Upper lobe of right lung (tissue), 1 donor: Measurements from ENCODE around the gene TLN1. TPM values are rescaled to one million over a fixed set of nuclear protein-coding genes. Genes with fewer than 3 reads are reported as not detected.

Experiments
- ATAC-seq: fragments of 200-7000 bp; cut with Tn5 transposase; one replicate; pipeline ENCODE4 v1.9.1; 2020; ENCODE audit warnings: mild to moderate bottlenecking, moderate library complexity
- DNase-seq: peaks from one replicate; pipeline ENCODE4 v3.0.0-alpha.2; 2020
- H3K27ac ChIP-seq: fragments of 200-600 bp; one replicate; pipeline ENCODE4 v1.8.0; 2022
- H3K27me3 ChIP-seq: fragments of 200-600 bp; one replicate; pipeline ENCODE4 v1.8.0; 2022; ENCODE audit warnings: mild to moderate bottlenecking
- H3K36me3 ChIP-seq: fragments of 200-600 bp; one replicate; pipeline ENCODE4 v1.8.0; 2022
- H3K4me1 ChIP-seq: fragments of 200-600 bp; one replicate; pipeline ENCODE4 v1.8.0; 2022
- H3K4me3 ChIP-seq: fragments of 200-600 bp; one replicate; pipeline ENCODE4 v1.8.0; 2022; ENCODE audit warnings: mild to moderate bottlenecking
- H3K9me3 ChIP-seq: fragments of 200-600 bp; one replicate; pipeline ENCODE4 v1.8.0; 2022
- CTCF ChIP-seq: fragments of 200-600 bp; IDR thresholded peaks from one replicate; pipeline ENCODE4 v1.8.0; 2022; ENCODE audit warnings: antibody characterized with exemption
- intact Hi-C: fragments of 100-400 bp; cut with DNase I; formaldehyde crosslinking; loops from one replicate; pipeline ENCODE4 v1.11.0; 2022
- total RNA-seq: library from RNA; stranded (reverse); fragmentation: NEBNext Ultra II Directional; extraction: Animal tissue kit (Norgen Biotek cat#: 25700); gene quantifications from one replicate; pipeline ENCODE4 v1.2.1, GENCODE V29; 2021
- donor health status: DM: no; HTN: yes; CAD: no; lungs with severe emphysema.

The TLN1 gene
- total RNA-seq, 1 donor from 2014 or later = 439 TPM

- ATAC-seq = no peak
- intact Hi-C loops = no loop called here
- no peaks in the 10 kb centered on the region for H3K36me3 ChIP-seq
Measured at GRCh38 chr9:35766997-35767396, 35.0 kb upstream of the TLN1 start.

GRCh38 chr9:35763803-35764202 is 31.8 kb upstream of the TLN1 start:
- intact Hi-C loops = no loop called here
- peaks cover 3% of the 10 kb centered on the region for H3K4me1 ChIP-seq
- no peak overlapping the region for H3K27ac ChIP-seq
- no peak overlapping the region for H3K4me3 ChIP-seq
- H3K27me3 ChIP-seq = no peaks in the 10 kb centered on the region
- H3K9me3 ChIP-seq = no peaks in the 10 kb centered on the region
- H3K36me3 ChIP-seq = no peaks in the 10 kb centered on the region
- no peak for DNase-seq
- TF ChIP-seq CTCF = no peak
- ATAC-seq = no peak

More at GRCh38 chr9:35766997-35767396, 35.0 kb upstream of the TLN1 start:
- no peak overlapping the region for H3K27ac ChIP-seq
- no peak for DNase-seq
- no peaks in the 10 kb centered on the region for H3K9me3 ChIP-seq
- no peak for TF ChIP-seq CTCF
- no peaks in the 10 kb centered on the region for H3K27me3 ChIP-seq
- H3K4me1 ChIP-seq = peaks cover 16% of the 10 kb centered on the region
- H3K4me3 ChIP-seq = no peak overlapping the region

GRCh38 chr9:35763181-35763580 is 31.2 kb upstream of the TLN1 start:
- Histone ChIP-seq H3K27me3 (no peaks in the 10 kb centered on the region), H3K4me3 (no peak overlapping the region), H3K36me3 (no peaks in the 10 kb centered on the region), H3K4me1 (peaks cover 9% of the 10 kb centered on the region), H3K27ac (no peak overlapping the region), H3K9me3 (no peaks in the 10 kb centered on the region)
- no peak for TF ChIP-seq CTCF
- no peak for DNase-seq
- intact Hi-C loops = no loop called here
- ATAC-seq = no peak

GRCh38 chr9:35760651-35761050 is 28.7 kb upstream of the TLN1 start:
- no peak for ATAC-seq

GRCh38 chr9:35759795-35760194 is 27.8 kb upstream of the TLN1 start:
- H3K27me3 ChIP-seq = no peaks in the 10 kb centered on the region
- no peak overlapping the region for H3K4me3 ChIP-seq
- H3K27ac ChIP-seq = no peak overlapping the region
- intact Hi-C loops = no loop called here
- no peak for TF ChIP-seq CTCF
- no peak for DNase-seq
- H3K36me3 ChIP-seq = no peaks in the 10 kb centered on the region
- ATAC-seq = no peak
- H3K9me3 ChIP-seq = no peaks in the 10 kb centered on the region
- H3K4me1 ChIP-seq = peaks cover 27% of the 10 kb centered on the region

More at GRCh38 chr9:35760651-35761050, 28.7 kb upstream of the TLN1 start:
- H3K36me3 ChIP-seq = no peaks in the 10 kb centered on the region
- H3K27me3 ChIP-seq = no peaks in the 10 kb centered on the region
- no peak overlapping the region for H3K4me3 ChIP-seq
- intact Hi-C loops = no loop called here
- H3K27ac ChIP-seq = no peak overlapping the region
- no peaks in the 10 kb centered on the region for H3K9me3 ChIP-seq
- H3K4me1 ChIP-seq = peaks cover 27% of the 10 kb centered on the region
- TF ChIP-seq CTCF = no peak
- no peak for DNase-seq

- Histone ChIP-seq H3K27ac (peak overlapping the region; percentile 89), H3K4me3 (peak overlapping the region; percentile 57), H3K27me3 (no peaks in the 10 kb centered on the region), H3K9me3 (no peaks in the 10 kb centered on the region), H3K36me3 (peaks cover under 1% of the 10 kb centered on the region), H3K4me1 (peaks cover 27% of the 10 kb centered on the region)
- peak; percentile 6 for ATAC-seq
- TF ChIP-seq CTCF = no peak
- intact Hi-C loops = no loop called here
- no peak for DNase-seq
Measured at GRCh38 chr9:35758475-35759050, 26.6 kb upstream of the TLN1 start.
